Measurements from ENCODE around the gene N4BP3.
A peak's percentile ranks its signal among the peaks of the same experiment; 100 is the strongest.

The N4BP3 gene

GRCh38 chr5:178142642-178143041, 29.3 kb downstream of the N4BP3 start:
- no peak for DNase-seq (ENCODE audit: low read depth)
- no peak for TF ChIP-seq CTCF (conservative IDR thresholded peaks at IDR 0.05; ENCODE audit: low read depth, low read length)
- H3K4me3 ChIP-seq (ENCODE audit: low read depth, low read length) = no peak overlapping the region

- no peak overlapping the region for H3K4me3 ChIP-seq (ENCODE audit: low read depth, low read length)
- DNase-seq (ENCODE audit: low read depth) = no peak
- TF ChIP-seq CTCF (conservative IDR thresholded peaks at IDR 0.05; ENCODE audit: low read depth, low read length) = no peak
Observed at GRCh38 chr5:178143246-178143645, 29.9 kb downstream of the N4BP3 start.

- peak; percentile 76 for DNase-seq (ENCODE audit: low read depth)
- no peak for TF ChIP-seq CTCF (conservative IDR thresholded peaks at IDR 0.05; ENCODE audit: low read depth, low read length)
- no peak overlapping the region for H3K4me3 ChIP-seq (ENCODE audit: low read depth, low read length)
Observed at GRCh38 chr5:178143901-178144300, 30.6 kb downstream of the N4BP3 start.

- H3K4me3 ChIP-seq (ENCODE audit: low read depth, low read length) = no peak overlapping the region
- DNase-seq (ENCODE audit: low read depth) = peak; percentile 57
- peak; percentile 85 for TF ChIP-seq CTCF (conservative IDR thresholded peaks at IDR 0.05; ENCODE audit: low read depth, low read length)
Observed at GRCh38 chr5:178145965-178146820, 32.9 kb downstream of the N4BP3 start.

GRCh38 chr5:178147406-178147805, 34.1 kb downstream of the N4BP3 start:
- TF ChIP-seq CTCF (conservative IDR thresholded peaks at IDR 0.05; ENCODE audit: low read depth, low read length) = no peak
- no peak for DNase-seq (ENCODE audit: low read depth)

GRCh38 chr5:178149199-178149932, 36.0 kb downstream of the N4BP3 start:
- TF ChIP-seq CTCF (conservative IDR thresholded peaks at IDR 0.05; ENCODE audit: low read depth, low read length) = no peak
- DNase-seq (ENCODE audit: low read depth) = peak; percentile 33
- no peak overlapping the region for H3K4me3 ChIP-seq (ENCODE audit: low read depth, low read length)

More at GRCh38 chr5:178147406-178147805, 34.1 kb downstream of the N4BP3 start:
- no peak overlapping the region for H3K4me3 ChIP-seq (ENCODE audit: low read depth, low read length)
